Tibial nerve (tissue), 4 donors: Measurements from ENCODE around the gene FLYWCH1. TPM values are rescaled to one million over a fixed set of nuclear protein-coding genes. Genes with fewer than 3 reads are reported as not detected.

ENCODE experiments used
- DNase-seq, 2 donors: peaks; one replicate each; pipeline ENCODE4 v3.0.0-alpha.2; 2019; ENCODE audit warnings: low spot score in 2 of 2
- H3K27ac ChIP-seq, 4 donors: fragments of 200-600 bp; sonication (generic) in 3 of 4; one replicate each; pipeline ENCODE4 v1.5.1; 2017 to 2019; ENCODE audit warnings: mild to moderate bottlenecking in 1 of 4
- H3K27me3 ChIP-seq, 2 donors: fragments of 200-600 bp; sonication (generic) in 1 of 2; one replicate each; pipeline versions ENCODE4 v1.5.1 to v1.6.0; 2017 to 2019
- H3K36me3 ChIP-seq, 3 donors: fragments of 200-600 bp; sonication (generic); one replicate each; pipeline ENCODE4 v1.5.1; 2018 to 2019
- H3K4me1 ChIP-seq, 4 donors: fragments of 200-600 bp; sonication (generic) in 3 of 4; one replicate each; pipeline ENCODE4 v1.5.1; 2017 to 2019
- H3K4me3 ChIP-seq, 4 donors: fragments of 200-600 bp; sonication (generic) in 3 of 4; one replicate each; pipeline ENCODE4 v1.5.1; 2017 to 2019; ENCODE audit warnings: mild to moderate bottlenecking in 1 of 4, moderate library complexity in 1 of 4
- H3K9me3 ChIP-seq, 4 donors: fragments of 200-600 bp; sonication (generic) in 3 of 4; one replicate each; pipeline ENCODE4 v1.5.1; 2017 to 2019
- EP300 ChIP-seq, 2 donors: sonication (generic); formaldehyde crosslinking; IDR thresholded peaks; one replicate each; pipeline ENCODE4 v1.6.1; 2017; ENCODE audit warnings: antibody characterized with exemption in 2 of 2, mild to moderate bottlenecking in 1 of 2
- POLR2A ChIP-seq, 2 donors: fragments of 450-650 bp; IDR thresholded peaks; one replicate each; pipeline ENCODE4 v1.6.1; 2017; ENCODE audit warnings: antibody characterized with exemption in 2 of 2, mild to moderate bottlenecking in 2 of 2, moderate library complexity in 2 of 2
- WGBS, 2 donors: methylation state at CpG; one replicate each; pipeline ENCODE4 v1.1.5; 2018; 5-methylcytosine and 5-hydroxymethylcytosine counted together
- total RNA-seq, 4 donors: library from RNA; depleted of rRNA; stranded (reverse); fragments of >200 nt; gene quantifications; one replicate each; pipeline ENCODE4 v1.1.0, GENCODE V29; 2016
- TF ChIP-seq, protein P1 (sequence below), 5 experiments: fragments of 200-600 bp in 3 of 5; fragments of 450-650 bp in 2 of 5; sonication (generic) in 3 of 5; IDR thresholded peaks; one replicate each; pipeline ENCODE4 v1.5.1; 2016 to 2019; ENCODE audit warnings: antibody characterized with exemption in 5 of 5, mild to moderate bottlenecking in 3 of 5, moderate library complexity in 2 of 5

The FLYWCH1 gene
- total RNA-seq, 4 donors from 2014 or later: 65.1 to 74.9 (median 68.7) TPM

DNA sequence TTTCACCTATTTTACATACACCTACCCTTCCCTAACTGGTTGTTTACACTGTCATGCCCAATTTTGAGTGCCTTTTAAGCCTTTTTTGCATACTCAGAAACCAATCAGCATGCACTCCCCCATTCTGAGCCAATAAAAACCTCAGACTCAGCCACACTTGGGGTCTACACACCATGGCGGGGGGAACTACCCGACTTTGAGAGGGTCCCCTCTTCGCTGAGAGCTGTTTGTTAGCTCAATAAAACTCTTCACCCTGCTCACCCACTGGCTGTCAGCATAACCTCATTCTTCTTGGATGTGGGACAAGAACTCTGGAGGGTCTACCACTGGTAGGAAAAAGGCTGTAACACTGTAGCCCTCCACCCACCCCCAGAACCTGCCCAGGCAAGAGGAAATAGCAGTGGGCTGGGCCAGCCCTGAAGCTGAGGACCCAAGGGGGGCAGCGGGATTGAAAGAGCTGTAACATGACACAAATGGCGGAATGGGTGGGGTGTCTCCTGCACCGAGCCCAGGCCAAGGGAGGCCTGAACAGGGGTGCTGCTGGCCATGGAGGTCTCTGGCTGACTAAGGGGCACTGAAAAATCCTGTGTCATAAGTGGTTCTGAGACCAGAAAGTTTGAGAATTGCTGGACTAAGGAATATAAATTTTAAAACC lies 31.8 kb upstream of the FLYWCH1 start:
- TF ChIP-seq POLR2A (IDR thresholded peaks at IDR 0.05): no peak

DNA sequence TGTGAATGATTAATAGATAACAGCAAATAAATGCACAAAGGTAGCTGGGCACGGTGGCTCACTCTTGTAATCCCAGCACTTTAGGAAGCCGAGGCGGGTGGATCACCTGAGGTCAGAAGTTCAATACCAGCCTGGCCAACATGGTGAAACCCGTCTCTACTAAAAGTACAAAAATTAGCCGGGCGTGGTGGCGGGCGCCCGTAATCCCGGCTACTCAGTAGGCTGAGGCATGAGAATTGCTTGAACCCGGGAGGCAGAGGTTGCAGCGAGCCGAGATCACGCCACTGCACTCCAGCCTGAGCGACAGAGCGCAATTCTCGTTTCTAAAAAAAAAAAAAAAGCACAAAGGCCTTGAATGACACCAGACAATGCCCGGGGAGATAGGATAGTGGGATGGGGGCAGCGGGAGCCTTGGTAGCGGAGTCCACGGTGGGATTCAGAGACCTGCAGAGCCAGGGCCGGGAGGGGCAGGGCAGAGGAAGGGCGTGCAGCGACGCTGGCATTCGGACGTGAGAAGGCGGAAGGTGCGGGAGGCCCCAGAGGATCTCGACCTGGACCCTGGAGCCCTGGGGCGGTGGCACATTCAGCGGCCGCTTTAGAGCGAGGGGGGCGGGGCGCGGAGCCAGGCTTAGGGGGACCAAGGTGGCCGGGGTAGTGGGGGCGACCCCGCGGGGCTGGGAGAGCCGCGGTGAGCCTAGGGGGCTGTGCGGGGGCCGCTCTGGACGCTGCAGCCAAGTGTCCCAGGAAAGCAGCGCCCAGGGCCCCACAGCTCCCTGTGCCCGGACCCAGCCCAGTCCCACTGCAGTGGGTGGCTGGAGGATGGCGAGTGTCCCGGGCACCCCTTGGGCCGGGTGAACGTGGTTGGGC lies 29.7 kb upstream of the FLYWCH1 start:
- Histone ChIP-seq H3K4me3 (peak overlapping the region; percentile 81 to 94 (median 85)), H3K36me3 (no peaks in the 10 kb centered on the region), H3K9me3 (no peaks in the 10 kb centered on the region), H3K27me3 (no peaks in the 10 kb centered on the region), H3K4me1 (peaks cover 0 to 14% (median 6%) of the 10 kb centered on the region in 4 donors), H3K27ac (peak overlapping the region; percentile 87 to 97 (median 95))
- 7 to 9% methylated on average over 42 to 48 of the region's 52 CpGs for WGBS, 2 donors
- peak in 1 of 2 donors; percentile 7 for DNase-seq
- TF ChIP-seq POLR2A (IDR thresholded peaks at IDR 0.05) (no peak), EP300 (IDR thresholded peaks at IDR 0.05) (no peak)
- TF ChIP-seq, protein P1, sequence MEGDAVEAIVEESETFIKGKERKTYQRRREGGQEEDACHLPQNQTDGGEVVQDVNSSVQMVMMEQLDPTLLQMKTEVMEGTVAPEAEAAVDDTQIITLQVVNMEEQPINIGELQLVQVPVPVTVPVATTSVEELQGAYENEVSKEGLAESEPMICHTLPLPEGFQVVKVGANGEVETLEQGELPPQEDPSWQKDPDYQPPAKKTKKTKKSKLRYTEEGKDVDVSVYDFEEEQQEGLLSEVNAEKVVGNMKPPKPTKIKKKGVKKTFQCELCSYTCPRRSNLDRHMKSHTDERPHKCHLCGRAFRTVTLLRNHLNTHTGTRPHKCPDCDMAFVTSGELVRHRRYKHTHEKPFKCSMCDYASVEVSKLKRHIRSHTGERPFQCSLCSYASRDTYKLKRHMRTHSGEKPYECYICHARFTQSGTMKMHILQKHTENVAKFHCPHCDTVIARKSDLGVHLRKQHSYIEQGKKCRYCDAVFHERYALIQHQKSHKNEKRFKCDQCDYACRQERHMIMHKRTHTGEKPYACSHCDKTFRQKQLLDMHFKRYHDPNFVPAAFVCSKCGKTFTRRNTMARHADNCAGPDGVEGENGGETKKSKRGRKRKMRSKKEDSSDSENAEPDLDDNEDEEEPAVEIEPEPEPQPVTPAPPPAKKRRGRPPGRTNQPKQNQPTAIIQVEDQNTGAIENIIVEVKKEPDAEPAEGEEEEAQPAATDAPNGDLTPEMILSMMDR (IDR thresholded peaks at IDR 0.05): no peak

More for the DNA sequence above, 31.8 kb upstream of the FLYWCH1 start:
- Histone ChIP-seq H3K9me3 (no peaks in the 10 kb centered on the region), H3K36me3 (no peaks in the 10 kb centered on the region), H3K27ac (no peak overlapping the region), H3K27me3 (no peaks in the 10 kb centered on the region), H3K4me3 (no peak overlapping the region), H3K4me1 (peaks cover 0 to 16% (median 6%) of the 10 kb centered on the region in 4 donors)
- WGBS, 2 donors: 90 to 93% methylated on average over 6 of the region's 6 CpGs
- DNase-seq: no peak

DNA sequence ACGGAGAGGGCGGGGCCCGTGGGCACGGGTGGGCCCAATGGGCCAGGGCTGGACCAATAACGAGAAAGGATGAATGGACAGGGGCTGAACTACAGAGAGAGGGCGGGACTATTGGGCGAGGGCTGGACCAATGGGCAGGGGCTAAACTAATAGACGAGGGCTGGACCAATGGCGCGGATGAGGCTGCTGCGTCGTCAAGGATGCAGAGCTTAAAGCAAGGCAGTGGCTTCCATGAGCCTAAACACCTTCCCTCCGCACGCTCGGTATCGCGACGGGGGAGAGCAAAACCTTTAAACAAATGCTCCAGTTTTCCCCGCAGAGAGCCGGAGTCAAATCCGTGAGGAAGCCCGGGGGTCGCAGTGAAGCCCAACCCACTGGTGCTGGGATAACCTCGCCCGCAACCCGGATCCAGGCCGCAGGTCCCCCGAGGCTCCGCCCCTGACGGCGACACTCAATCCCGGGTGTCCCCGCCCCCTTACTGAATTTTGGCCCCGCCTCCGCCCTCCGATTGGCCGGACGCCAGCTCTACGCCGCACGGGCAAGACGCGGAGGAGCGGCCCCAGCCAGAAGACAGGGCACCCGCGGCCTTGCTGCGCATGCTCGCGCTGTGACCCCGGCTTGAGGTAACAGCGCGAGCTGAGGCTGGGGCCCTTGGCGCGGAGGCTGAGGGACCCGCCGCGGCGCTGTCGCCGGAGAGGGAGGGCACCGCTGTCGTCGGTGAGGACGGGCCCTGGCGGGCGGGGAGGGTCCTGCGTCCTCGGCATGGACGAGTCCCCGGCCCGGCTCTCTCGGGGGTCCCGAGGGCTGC lies 28.9 kb upstream of the FLYWCH1 start, which contains the start of gene FLYWCH2:
Gene FLYWCH2 (plus strand): TSS at position 566 of the 808 bp plus-strand sequence. CDS start 13,235 bp downstream, outside the sequence.
- WGBS, 2 donors: 1% methylated on average over 53 to 59 of the region's 73 CpGs
- TF ChIP-seq, protein P1 (IDR thresholded peaks at IDR 0.05): peak in 3 of 5 experiments; percentile 23 to 71 (median 62)
- peak in 1 of 2 donors; percentile 71 for TF ChIP-seq POLR2A (IDR thresholded peaks at IDR 0.05)
- peak; percentile 80 to 84 for TF ChIP-seq EP300 (IDR thresholded peaks at IDR 0.05)
- H3K27me3 ChIP-seq: no peaks in the 10 kb centered on the region
- peak within 1 kb of the TSS; percentile 87 to 97 (median 95) for H3K27ac ChIP-seq
- H3K4me3 ChIP-seq: peak within 1 kb of the TSS; percentile 81 to 94 (median 85)
- peak; percentile 99 for DNase-seq
- H3K4me1 ChIP-seq: peaks cover 0 to 14% (median 6%) of the 10 kb centered on the region in 4 donors
- H3K36me3 ChIP-seq: no peaks in the 10 kb centered on the region
- H3K9me3 ChIP-seq: no peaks in the 10 kb centered on the region

DNA sequence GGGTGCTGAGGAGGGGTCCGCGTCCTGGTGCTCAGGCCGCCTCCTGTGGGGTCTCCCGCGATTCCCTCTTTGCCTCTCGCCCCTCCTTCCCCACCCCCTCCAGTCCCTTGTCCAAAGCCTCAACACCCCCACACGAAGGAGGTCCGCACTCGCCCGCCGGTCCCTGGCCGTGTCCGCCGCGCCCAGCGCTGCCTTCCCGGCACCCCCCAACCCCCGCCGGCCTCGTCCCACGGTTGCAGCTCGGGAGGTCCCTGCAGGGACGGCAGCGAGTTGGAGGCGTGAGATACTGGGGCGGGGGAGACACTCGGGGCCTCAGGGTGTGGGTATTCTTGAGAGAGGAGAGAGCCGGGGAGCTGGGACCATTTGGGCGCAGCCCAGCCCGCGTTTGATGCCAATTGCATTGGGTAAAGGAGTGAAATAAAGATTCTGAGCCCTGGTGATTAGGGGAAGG lies 28.2 kb upstream of the FLYWCH1 start:
- Histone ChIP-seq H3K9me3 (no peaks in the 10 kb centered on the region), H3K4me3 (peak overlapping the region; percentile 81 to 94 (median 85)), H3K27ac (peak overlapping the region; percentile 87 to 97 (median 95)), H3K4me1 (peaks cover 0 to 14% (median 6%) of the 10 kb centered on the region in 4 donors), H3K36me3 (no peaks in the 10 kb centered on the region), H3K27me3 (no peaks in the 10 kb centered on the region)
- TF ChIP-seq EP300 (IDR thresholded peaks at IDR 0.05) (no peak), POLR2A (IDR thresholded peaks at IDR 0.05) (no peak)
- TF ChIP-seq, protein P1 (IDR thresholded peaks at IDR 0.05): no peak
- peak in 1 of 2 donors; percentile 16 for DNase-seq
- WGBS, 2 donors: 1% methylated on average over 24 to 27 of the region's 31 CpGs

DNA sequence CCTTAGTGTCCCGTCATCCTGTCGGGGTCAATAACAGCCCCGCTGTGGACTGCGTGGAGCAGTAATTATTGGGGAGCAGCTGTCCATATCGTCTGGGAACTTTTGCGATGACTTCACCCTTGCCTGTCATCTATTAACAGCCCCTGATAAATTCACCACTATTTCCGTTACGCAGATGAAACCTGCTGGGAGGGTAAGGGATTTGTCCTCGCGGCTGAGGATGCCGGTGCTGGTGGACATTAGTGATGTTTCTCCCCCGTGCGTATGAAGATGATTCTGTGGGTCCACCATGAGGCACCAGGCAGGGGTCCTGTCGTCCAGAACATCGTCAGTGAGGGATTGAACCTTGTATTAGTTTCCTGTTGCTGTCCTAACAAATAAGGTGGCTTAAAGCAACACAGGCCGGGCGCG lies 27.7 kb upstream of the FLYWCH1 start:
- WGBS, 2 donors: 56 to 72% methylated on average over 18 of the region's 18 CpGs
- no peak for DNase-seq
- Histone ChIP-seq H3K9me3 (no peaks in the 10 kb centered on the region), H3K4me1 (peaks cover 0 to 14% (median 6%) of the 10 kb centered on the region in 4 donors), H3K27me3 (no peaks in the 10 kb centered on the region), H3K36me3 (no peaks in the 10 kb centered on the region), H3K27ac (peak overlapping the region in 3 of 4 donors; percentile 95 to 97 (median 95)), H3K4me3 (peak overlapping the region; percentile 81 to 94 (median 85))
- TF ChIP-seq, protein P1 (IDR thresholded peaks at IDR 0.05): no peak
- no peak for TF ChIP-seq EP300 (IDR thresholded peaks at IDR 0.05)
- TF ChIP-seq POLR2A (IDR thresholded peaks at IDR 0.05): no peak
